Measurements from ENCODE around the gene CAMK1D.

CAMK1D gene

DNA sequence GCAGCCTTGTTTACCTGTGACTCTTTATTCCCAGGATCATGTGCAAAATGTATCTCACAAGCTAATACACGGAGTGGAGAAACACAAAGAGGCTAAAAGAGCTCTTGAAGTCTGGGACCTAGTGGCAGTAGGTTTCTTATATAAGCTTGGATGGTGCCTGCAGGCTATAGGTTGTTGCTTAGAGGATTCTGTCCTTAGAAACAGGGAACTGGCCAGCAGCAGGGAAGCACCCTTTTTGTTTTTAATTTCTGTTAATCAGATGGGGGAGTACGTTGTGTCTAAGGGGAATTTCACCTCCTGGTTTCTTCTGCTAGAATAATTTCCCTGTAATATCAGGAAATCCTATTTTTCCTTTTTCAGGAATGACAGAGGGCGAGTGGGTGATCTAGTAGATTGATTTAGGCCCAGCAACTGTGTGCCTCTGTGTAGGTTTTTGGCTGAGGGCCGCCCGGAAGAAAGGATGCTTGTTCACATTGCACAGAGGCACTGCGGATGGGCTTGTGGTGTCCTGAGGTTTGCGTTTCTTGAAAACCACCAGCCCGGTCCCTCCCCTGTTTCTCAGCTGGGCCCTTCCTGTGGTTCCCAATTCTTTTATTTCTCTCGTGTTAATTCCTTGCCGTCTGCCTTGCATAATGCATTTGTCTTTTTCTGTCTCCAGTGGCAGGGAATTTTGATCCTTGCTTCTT, 158.0 kb downstream of the CAMK1D start:
- Mint-ChIP-seq H3K27ac (peak overlapping the region; percentile 8 to 45), H3K27me3 (no peaks in the 10 kb centered on the region), H3K9me3 (no peaks in the 10 kb centered on the region), H3K4me3 (peak overlapping the region; percentile 44 to 62), H3K4me1 (peaks cover 54% of the 10 kb centered on the region)
- ATAC-seq = peak; percentile 82
- peak in 1 of 2 donors; percentile 35 for DNase-seq

DNA sequence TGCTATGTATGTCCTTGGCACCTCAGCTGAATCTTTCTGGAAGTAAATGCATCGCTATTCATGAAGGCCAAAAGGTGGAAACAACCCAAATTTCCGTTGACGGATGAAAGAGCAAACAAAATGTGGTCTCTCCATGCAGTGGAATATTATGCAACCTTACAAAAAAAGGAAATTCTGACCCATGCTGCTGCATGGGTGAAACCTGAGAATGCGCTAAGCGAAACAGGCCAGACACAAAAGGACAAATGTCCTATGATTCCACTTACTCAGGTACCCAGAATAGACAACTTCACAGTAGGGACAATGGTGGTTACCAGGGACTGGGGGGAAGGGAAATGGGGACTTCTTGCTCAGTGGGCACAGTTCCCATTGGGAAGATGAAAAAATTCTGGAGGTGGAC, 158.8 kb downstream of the CAMK1D start:
- Mint-ChIP-seq H3K4me1 (peaks cover 49% of the 10 kb centered on the region), H3K27ac (no peak overlapping the region), H3K27me3 (no peaks in the 10 kb centered on the region), H3K9me3 (no peaks in the 10 kb centered on the region), H3K4me3 (peak overlapping the region in 1 of 2 donors; percentile 62)
- DNase-seq (no peak), ATAC-seq (no peak)

DNA sequence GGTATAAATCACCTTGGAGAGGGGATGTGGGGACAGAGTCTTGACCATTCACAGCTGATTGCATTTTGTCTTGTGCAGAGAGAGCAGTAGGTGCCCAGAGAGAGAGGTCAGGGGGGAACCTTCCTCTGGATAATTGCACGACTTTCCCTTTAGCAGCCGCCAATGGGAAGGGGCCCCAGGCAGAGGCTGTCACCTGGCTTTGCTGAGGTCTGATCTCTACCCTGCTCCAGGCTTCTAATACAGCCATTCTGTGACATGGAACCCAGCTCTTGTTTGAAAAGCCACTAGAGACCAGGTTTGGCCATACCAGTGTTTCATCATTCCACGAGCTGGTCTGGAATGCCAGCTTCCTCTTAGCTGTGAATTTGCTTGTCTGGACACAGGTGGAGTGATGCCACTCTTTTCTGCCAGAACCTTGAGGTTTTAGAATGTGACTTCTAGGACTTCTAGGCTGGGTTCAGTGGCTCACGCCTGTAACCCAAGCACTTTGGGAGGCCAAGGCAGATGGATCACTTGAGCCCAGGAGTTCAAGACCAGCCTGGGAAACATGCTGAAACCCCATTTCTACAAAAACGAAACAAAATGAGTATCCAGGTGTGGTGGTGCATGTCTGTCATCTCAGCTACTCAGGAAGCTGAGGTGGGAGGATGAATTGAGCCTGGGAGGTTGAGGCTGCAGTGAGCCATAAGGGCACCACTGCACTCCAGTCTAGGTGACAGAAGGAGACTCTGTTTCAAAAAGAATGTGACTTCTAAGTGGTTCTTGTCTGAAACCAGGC, 159.9 kb downstream of the CAMK1D start:
- peak overlapping the region in 1 of 2 donors; percentile 2 for H3K27ac Mint-ChIP-seq
- ATAC-seq = peak; percentile 69
- H3K4me3 Mint-ChIP-seq = no peak overlapping the region
- no peaks in the 10 kb centered on the region for H3K9me3 Mint-ChIP-seq
- H3K4me1 Mint-ChIP-seq = peaks cover 48% of the 10 kb centered on the region
- peak in 1 of 2 donors; percentile 19 for DNase-seq
- H3K27me3 Mint-ChIP-seq = no peaks in the 10 kb centered on the region

DNA sequence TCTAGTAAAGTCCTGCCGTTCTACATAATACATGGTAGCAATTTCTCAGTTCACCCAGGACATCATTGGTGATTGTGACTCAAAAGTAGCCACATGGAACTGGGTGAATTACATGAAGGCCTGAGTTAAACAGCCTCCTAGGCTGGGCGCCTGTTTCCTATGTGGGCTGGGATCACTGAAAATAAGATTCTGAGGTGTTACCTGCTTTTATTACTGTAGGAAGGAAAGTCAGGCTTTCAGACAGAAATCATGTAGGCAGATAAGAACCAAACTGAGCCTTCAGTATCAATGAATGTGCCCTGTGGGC, 160.4 kb downstream of the CAMK1D start:
- Mint-ChIP-seq H3K4me1 (peaks cover 46% of the 10 kb centered on the region), H3K9me3 (no peaks in the 10 kb centered on the region), H3K27ac (no peak overlapping the region), H3K4me3 (no peak overlapping the region), H3K27me3 (no peaks in the 10 kb centered on the region)
- no peak for DNase-seq
- no peak for ATAC-seq

DNA sequence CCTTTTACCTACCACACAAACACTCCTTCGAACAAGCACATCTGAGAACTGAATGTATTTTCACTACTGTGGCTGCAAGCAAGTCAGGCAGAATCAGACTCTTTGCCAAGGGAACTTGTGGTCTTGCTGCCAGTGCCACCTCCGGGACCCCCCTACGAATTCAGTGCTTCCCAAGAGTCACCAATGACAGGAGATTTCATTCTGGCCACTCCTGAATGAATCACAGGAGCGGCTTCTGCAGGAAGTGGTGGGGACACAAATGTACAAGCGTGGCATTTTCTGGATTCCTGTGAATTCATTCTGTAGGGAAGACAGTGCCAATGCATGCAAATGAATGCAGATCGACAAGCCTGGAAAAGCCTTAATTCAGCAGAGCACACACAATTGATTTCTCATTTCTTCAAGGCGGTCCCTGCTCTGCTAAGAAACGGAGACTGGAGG, 161.2 kb downstream of the CAMK1D start:
- Mint-ChIP-seq H3K4me3 (peak overlapping the region in 1 of 2 donors; percentile 21), H3K4me1 (peaks cover 41% of the 10 kb centered on the region), H3K27ac (no peak overlapping the region), H3K27me3 (no peaks in the 10 kb centered on the region), H3K9me3 (no peaks in the 10 kb centered on the region)
- no peak for ATAC-seq
- no peak for DNase-seq

DNA sequence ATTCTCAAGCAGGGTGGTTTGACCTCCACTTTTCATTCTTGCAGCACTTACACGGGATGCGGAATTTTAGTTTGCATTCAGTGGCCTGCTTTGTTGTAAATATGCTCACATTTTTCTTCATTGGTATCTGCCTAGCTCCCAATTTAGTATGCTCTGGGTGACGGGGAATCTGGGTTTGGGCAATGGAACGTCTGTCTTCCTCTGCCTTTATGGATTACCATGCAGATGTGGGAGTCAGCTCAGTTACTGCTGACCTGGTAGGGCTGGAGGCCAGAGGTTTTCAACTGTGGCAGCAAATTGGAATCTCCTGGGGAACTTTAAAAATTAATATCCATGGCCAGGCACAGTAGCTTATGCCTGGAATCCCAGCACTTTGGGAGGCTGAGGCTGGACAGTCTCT, 161.6 kb downstream of the CAMK1D start:
- DNase-seq = no peak
- H3K4me3 Mint-ChIP-seq = no peak overlapping the region
- H3K27ac Mint-ChIP-seq = no peak overlapping the region
- no peak for ATAC-seq
- H3K4me1 Mint-ChIP-seq = peaks cover 41% of the 10 kb centered on the region
- H3K27me3 Mint-ChIP-seq = no peaks in the 10 kb centered on the region
- no peaks in the 10 kb centered on the region for H3K9me3 Mint-ChIP-seq

DNA sequence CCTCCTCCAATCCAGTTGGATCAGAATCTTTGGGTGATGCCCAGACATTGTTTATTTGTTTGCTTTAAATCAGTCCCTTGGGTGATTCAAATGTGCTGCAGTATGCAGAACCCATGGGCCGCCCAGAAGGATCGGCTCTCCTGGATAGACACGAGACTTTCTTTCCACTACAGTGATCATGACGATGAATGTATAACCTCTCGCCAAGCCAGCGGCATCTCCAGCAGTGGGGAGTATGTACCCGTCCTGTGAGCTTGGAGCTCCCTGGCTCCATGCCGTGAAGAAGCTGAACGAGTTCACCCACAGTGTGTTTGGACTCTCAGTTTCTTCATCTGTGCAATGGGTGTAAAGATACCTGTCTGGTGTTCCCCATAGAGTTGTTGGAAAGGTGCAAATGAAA, 162.3 kb downstream of the CAMK1D start:
- Mint-ChIP-seq H3K4me1 (peaks cover 41% of the 10 kb centered on the region), H3K9me3 (no peaks in the 10 kb centered on the region), H3K27me3 (no peaks in the 10 kb centered on the region), H3K4me3 (no peak overlapping the region), H3K27ac (no peak overlapping the region)
- ATAC-seq (no peak), DNase-seq (no peak)

DNA sequence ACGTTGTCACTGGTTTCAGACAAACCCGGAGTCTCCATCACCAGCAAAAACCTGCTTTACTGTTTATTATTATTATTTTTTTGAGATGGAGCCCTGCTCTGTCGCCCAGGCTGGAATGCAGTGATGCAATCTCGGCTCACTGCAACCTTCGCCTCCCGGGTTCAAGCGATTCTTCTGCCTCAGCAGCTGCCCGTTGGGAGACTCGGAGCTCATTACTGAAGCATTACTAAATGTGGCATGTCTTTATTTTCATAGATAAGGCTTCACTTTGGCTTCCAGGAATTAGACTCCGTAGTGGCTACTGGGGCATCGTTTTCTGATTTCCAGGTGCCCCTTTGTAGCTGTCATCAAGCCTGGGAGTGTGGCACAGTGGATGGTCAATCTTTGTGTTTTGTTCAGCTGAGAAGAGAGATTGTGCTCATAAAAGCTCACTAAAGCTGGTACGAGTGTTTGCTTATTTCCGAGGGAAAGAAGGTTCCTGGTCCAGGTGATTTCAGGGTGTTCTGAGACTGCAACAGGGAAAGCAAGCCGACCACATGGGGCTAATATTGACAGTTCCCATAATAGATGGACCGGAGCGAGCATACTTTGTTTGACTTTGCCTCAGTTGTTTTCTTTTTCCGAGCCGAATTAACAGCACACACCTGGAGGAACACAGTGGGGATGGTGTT, 163.1 kb downstream of the CAMK1D start:
- H3K27ac Mint-ChIP-seq = no peak overlapping the region
- DNase-seq = no peak
- no peak overlapping the region for H3K4me3 Mint-ChIP-seq
- ATAC-seq = no peak
- H3K9me3 Mint-ChIP-seq = no peaks in the 10 kb centered on the region
- H3K4me1 Mint-ChIP-seq = peaks cover 34% of the 10 kb centered on the region
- no peaks in the 10 kb centered on the region for H3K27me3 Mint-ChIP-seq

DNA sequence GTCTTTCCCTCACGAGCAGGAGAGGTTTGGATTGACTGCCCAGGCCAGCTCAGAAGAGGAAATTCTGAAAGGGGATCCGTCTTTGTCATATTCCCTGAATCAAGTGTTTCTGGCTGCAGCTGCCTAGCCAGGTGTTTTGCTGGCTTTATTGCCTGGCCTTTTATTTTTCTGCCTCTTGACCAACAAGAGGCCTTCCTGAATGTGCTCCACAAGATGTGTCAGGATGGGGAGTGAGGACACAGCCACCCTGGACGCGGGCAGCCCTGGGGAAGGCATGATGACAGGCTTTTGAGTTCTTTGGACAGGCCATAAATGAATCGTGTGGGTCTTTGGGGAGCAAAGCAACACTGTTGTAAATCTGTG, 163.6 kb downstream of the CAMK1D start:
- no peak overlapping the region for H3K27ac Mint-ChIP-seq
- H3K4me3 Mint-ChIP-seq = no peak overlapping the region
- peaks cover 28% of the 10 kb centered on the region for H3K4me1 Mint-ChIP-seq
- H3K27me3 Mint-ChIP-seq = no peaks in the 10 kb centered on the region
- DNase-seq = no peak
- ATAC-seq = no peak
- H3K9me3 Mint-ChIP-seq = no peaks in the 10 kb centered on the region

DNA sequence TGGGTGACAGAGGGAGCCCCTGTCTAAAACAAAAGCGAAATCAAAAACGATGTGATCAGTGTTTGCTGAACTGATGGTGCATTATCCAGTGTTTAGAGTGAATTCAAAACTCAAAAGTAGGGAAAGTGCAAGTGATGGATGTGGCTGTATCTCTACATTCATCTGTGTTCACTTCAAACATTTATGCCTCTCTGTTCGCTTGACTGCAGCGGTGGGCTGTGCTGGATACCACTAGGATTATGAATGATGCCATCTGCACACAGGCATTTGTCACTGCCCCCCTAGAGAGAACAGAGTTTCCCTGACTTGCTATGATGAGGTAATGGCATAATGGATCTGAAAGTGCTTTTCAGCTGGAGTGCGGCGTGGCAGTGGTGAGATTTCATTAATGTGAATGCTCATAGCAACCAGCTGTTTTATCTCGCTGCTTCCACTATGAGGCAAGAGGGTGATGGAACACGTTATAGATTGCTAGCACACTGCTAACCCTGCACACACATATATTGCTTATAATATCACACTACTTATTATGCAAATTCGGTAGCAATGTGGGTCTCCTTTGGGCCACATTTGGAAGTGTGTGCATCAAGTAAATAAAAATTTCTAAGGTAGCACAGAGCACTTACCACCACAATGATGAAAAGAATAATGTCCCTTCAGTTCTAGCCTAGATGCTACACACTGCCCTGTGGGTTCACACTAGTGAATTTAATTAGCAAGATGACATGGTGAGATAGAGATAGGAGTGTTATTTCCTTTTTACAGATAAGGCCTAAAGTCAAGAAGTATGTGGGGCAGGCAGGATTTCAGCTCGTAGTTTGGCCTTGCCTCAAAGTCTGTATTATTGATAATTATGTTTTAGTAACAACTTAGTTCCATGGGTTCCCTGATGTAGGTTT, 164.7 kb downstream of the CAMK1D start:
- no peak overlapping the region for H3K4me3 Mint-ChIP-seq
- no peaks in the 10 kb centered on the region for H3K9me3 Mint-ChIP-seq
- peak overlapping the region in 1 of 2 donors; percentile 34 for H3K27ac Mint-ChIP-seq
- ATAC-seq = peak; percentile 18
- no peak for DNase-seq
- H3K4me1 Mint-ChIP-seq = peaks cover 18% of the 10 kb centered on the region
- no peaks in the 10 kb centered on the region for H3K27me3 Mint-ChIP-seq

DNA sequence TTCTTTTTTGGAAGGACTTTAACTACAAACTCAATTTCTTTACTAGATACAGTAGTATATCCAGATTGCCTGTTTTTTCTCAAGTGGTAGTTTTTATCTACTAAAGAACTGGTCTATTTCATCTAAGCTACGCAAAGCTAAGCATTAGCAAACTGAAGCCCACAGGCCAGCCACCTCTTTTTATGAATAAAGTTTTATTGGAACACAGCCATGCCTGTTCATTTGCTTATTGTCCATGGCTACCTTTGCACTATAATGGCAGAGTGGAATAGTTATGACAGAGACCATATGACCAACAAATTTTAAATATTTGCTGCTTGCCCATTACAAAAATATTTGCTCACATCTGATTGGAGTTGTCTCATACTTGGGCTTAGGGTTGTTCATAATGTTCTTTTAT, 168.7 kb downstream of the CAMK1D start:
- H3K9me3 Mint-ChIP-seq = peaks cover 0 to 10% of the 10 kb centered on the region in 2 donors
- H3K27ac Mint-ChIP-seq = no peak overlapping the region
- H3K4me3 Mint-ChIP-seq = no peak overlapping the region
- no peak for ATAC-seq
- H3K27me3 Mint-ChIP-seq = no peaks in the 10 kb centered on the region
- DNase-seq = no peak
- H3K4me1 Mint-ChIP-seq = no peaks in the 10 kb centered on the region

DNA sequence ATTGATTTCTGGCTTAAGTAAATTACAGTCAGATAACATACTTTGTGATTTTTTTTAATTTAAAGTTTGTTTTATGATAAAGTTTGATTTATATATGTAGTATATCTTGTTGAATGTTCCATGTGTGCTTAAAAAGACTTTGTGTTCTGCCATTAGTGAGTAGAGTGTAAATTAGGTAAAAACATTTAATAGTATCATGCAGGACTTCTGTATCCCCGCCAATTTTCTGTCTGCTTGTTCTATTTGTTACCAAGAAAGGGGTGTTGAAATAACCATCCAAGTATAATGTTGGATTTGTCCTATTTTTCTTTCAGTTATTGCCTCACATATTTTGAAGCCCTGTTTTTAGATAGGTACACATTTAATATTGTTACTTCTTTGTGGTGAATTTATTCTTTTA, 172.1 kb downstream of the CAMK1D start:
- Mint-ChIP-seq H3K9me3 (peaks cover 10% of the 10 kb centered on the region in 2 donors), H3K27me3 (no peaks in the 10 kb centered on the region), H3K4me1 (no peaks in the 10 kb centered on the region), H3K27ac (no peak overlapping the region), H3K4me3 (no peak overlapping the region)
- DNase-seq = no peak
- ATAC-seq = no peak

DNA sequence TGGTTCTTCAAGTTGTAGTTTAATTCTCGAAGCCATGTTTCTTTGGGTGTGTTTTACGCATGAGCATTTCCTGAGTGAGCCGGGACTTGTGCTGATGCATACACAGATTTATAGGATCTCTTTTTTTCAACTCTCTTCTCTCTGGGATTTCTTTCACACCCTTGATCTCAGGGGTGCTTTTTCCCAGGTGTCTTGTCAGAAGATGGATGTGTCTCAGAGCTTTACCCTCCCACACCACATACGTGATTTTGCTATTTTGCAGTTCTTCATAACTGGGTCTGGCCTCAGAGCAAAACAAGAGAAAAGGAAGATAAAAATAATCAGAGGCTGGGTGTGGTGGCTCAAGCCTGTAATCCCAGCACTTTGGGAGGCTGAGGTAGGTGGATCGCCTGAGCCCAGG, 177.0 kb downstream of the CAMK1D start:
- no peak for ATAC-seq
- Mint-ChIP-seq H3K27ac (no peak overlapping the region), H3K27me3 (no peaks in the 10 kb centered on the region), H3K9me3 (peaks cover 5 to 10% of the 10 kb centered on the region in 2 donors), H3K4me3 (no peak overlapping the region), H3K4me1 (no peaks in the 10 kb centered on the region)
- no peak for DNase-seq

DNA sequence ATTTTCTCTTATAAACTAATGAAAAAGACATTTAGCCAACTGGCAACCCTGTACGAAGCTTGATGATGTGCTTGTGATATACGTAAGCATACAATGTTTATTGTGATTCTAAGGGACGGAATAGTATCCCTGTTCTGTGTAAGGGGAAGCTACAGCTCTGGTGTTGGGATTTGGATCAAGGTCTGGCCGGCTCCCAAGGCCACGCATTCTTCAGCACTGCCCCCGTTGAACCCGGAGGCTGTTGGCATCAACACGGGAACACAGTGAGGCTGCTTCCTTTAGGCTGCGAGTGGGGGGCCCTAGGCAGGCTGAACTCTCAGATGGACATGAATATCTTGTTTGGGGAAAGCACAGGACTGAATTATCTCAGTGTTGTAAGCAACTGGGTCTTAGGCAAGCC, 180.6 kb downstream of the CAMK1D start:
- peaks cover 0 to 5% of the 10 kb centered on the region in 2 donors for H3K9me3 Mint-ChIP-seq
- H3K27ac Mint-ChIP-seq = no peak overlapping the region
- H3K4me3 Mint-ChIP-seq = no peak overlapping the region
- DNase-seq = no peak
- no peaks in the 10 kb centered on the region for H3K27me3 Mint-ChIP-seq
- ATAC-seq = no peak
- H3K4me1 Mint-ChIP-seq = peaks cover 7% of the 10 kb centered on the region
